ENCODE data around the gene KLHL12. TPM values are rescaled to one million over a fixed set of nuclear protein-coding genes. Genes with fewer than 3 reads are reported as not detected.

KLHL12 gene
- total and polyA plus RNA-seq, 2 donors (not counting 1 experiment from before 2014, with no cell fraction given): 14.6 to 25.5 TPM

GRCh38 chr1:202953392-202953791 lies 26.4 kb upstream of the KLHL12 start:
- Histone ChIP-seq H3K27me3 (replicated peaks in 1 of 4; ENCODE audit: control extremely low read depth in 1 of 4, control insufficient read depth in 3 of 4, insufficient read depth in 4 of 4, low read length in 3 of 4) (no peaks in the 10 kb centered on the region), H3K27ac (ENCODE audit: low read length in 2 of 2) (no peak overlapping the region), H3K4me1 (ENCODE audit: control insufficient read depth in 2 of 2, insufficient read depth in 2 of 2, low read length in 2 of 2) (peaks cover 25% of the 10 kb centered on the region in 2 donors), H3K79me2 (ENCODE audit: control insufficient read depth, insufficient read depth, low read length) (peaks cover 69% of the 10 kb centered on the region), H3K36me3 (replicated peaks in 1 of 2; ENCODE audit: control extremely low read depth in 1 of 2, control insufficient read depth in 1 of 2, extremely low read depth in 1 of 2, insufficient read depth in 2 of 2, low read length in 1 of 2) (peaks cover 3 to 24% of the 10 kb centered on the region in 2 experiments), H3K4me2 (replicated peaks; ENCODE audit: low read depth, low read length, poor library complexity, severe bottlenecking) (no peak overlapping the region), H3K9me3 (ENCODE audit: control extremely low read depth in 1 of 3, control insufficient read depth in 2 of 3, insufficient read depth in 1 of 3, low read length in 2 of 3) (no peaks in the 10 kb centered on the region), H3K9ac (ENCODE audit: low read length) (no peak overlapping the region), H4K20me1 (ENCODE audit: control insufficient read depth, insufficient read depth, low read length, poor library complexity, severe bottlenecking) (peaks cover 75% of the 10 kb centered on the region), H3K4me3 (ENCODE audit: control extremely low read depth in 1 of 5, extremely low read depth in 1 of 5, insufficient read depth in 1 of 5, low read depth in 2 of 5, low read length in 4 of 5) (no peak overlapping the region), H2AFZ (ENCODE audit: insufficient read depth, low read depth, low read length, poor library complexity, severe bottlenecking) (no peak overlapping the region)
- Mint-ChIP-seq H3K4me3 (no peak overlapping the region), H3K27ac (no peak overlapping the region), H3K9me3 (ENCODE audit: insufficient read depth) (no peaks in the 10 kb centered on the region), H3K4me1 (peaks cover 46% of the 10 kb centered on the region), H3K27me3 (no peaks in the 10 kb centered on the region)
- POLR2A ChIA-PET: interaction anchor here (0.7 kb wide), 1 partner anchor 15 kb away, joined by 3 read pairs; no protein-coding TSS in a partner anchor
- TF ChIP-seq EZH2 (IDR thresholded peaks at IDR 0.05; ENCODE audit: borderline replicate concordance, insufficient read depth, low read depth, low read length, poor library complexity, severe bottlenecking): no peak
- TF ChIP-seq CTCF (IDR thresholded peaks at IDR 0.05): no peak
- DNase-seq: no peak
- CTCF ChIA-PET: interaction anchor here (1.1 to 1.2 kb wide), 3 partner anchors 38 to 46 kb away, joined by 3 read pairs; no protein-coding TSS in a partner anchor
- intact Hi-C loops (cut with micrococcal nuclease): loop anchor here (10.0 kb wide), 1 partner anchor 841 kb away; the partner anchor contains the start of genes ZBED6 and ZC3H11A
- ATAC-seq (ENCODE audit: low read depth): no peak

GRCh38 chr1:202952818-202953217 lies 25.8 kb upstream of the KLHL12 start:
- ChIA-PET POLR2A (interaction anchor here (0.7 kb wide), 1 partner anchor 16 kb away, joined by 3 read pairs; no protein-coding TSS in a partner anchor), CTCF (interaction anchor here (1.1 to 1.2 kb wide), 3 partner anchors 37 to 47 kb away, joined by 3 read pairs; no protein-coding TSS in a partner anchor)
- peaks cover 44% of the 10 kb centered on the region for H3K4me1 Mint-ChIP-seq
- no peaks in the 10 kb centered on the region for H3K27me3 ChIP-seq (replicated peaks in 1 of 4; ENCODE audit: control extremely low read depth in 1 of 4, control insufficient read depth in 3 of 4, insufficient read depth in 4 of 4, low read length in 3 of 4)
- peaks cover 66% of the 10 kb centered on the region for H3K79me2 ChIP-seq (ENCODE audit: control insufficient read depth, insufficient read depth, low read length)
- H3K4me3 Mint-ChIP-seq: no peak overlapping the region
- peaks cover 73% of the 10 kb centered on the region for H4K20me1 ChIP-seq (ENCODE audit: control insufficient read depth, insufficient read depth, low read length, poor library complexity, severe bottlenecking)
- WGBS (ENCODE audit: insufficient coverage): no CpG with 5 or more reads among the region's 4 CpGs
- intact Hi-C loops (cut with micrococcal nuclease): loop anchor here (10.0 kb wide), 1 partner anchor 842 kb away; the partner anchor contains the start of genes ZBED6 and ZC3H11A
- H3K9me3 Mint-ChIP-seq (ENCODE audit: insufficient read depth): no peaks in the 10 kb centered on the region
- DNase-seq (no peak), ATAC-seq (ENCODE audit: low read depth) (no peak)
- TF ChIP-seq EZH2 (IDR thresholded peaks at IDR 0.05; ENCODE audit: borderline replicate concordance, insufficient read depth, low read depth, low read length, poor library complexity, severe bottlenecking) (no peak), CTCF (IDR thresholded peaks at IDR 0.05) (no peak)
- H3K4me1 ChIP-seq (ENCODE audit: control insufficient read depth in 2 of 2, insufficient read depth in 2 of 2, low read length in 2 of 2): peaks cover 24 to 25% of the 10 kb centered on the region in 2 donors
- no peak overlapping the region for H3K4me3 ChIP-seq (ENCODE audit: control extremely low read depth in 1 of 5, extremely low read depth in 1 of 5, insufficient read depth in 1 of 5, low read depth in 2 of 5, low read length in 4 of 5)
- no peak overlapping the region for H3K4me2 ChIP-seq (replicated peaks; ENCODE audit: low read depth, low read length, poor library complexity, severe bottlenecking)
- no peaks in the 10 kb centered on the region for H3K9me3 ChIP-seq (ENCODE audit: control extremely low read depth in 1 of 3, control insufficient read depth in 2 of 3, insufficient read depth in 1 of 3, low read length in 2 of 3)
- H3K27ac Mint-ChIP-seq: no peak overlapping the region
- H3K27ac ChIP-seq (ENCODE audit: low read length in 2 of 2): no peak overlapping the region
- H3K36me3 ChIP-seq (replicated peaks in 1 of 2; ENCODE audit: control extremely low read depth in 1 of 2, control insufficient read depth in 1 of 2, extremely low read depth in 1 of 2, insufficient read depth in 2 of 2, low read length in 1 of 2): peaks cover 4 to 30% of the 10 kb centered on the region in 2 experiments
- H3K9ac ChIP-seq (ENCODE audit: low read length): no peak overlapping the region
- no peak overlapping the region for H2AFZ ChIP-seq (ENCODE audit: insufficient read depth, low read depth, low read length, poor library complexity, severe bottlenecking)
- no peaks in the 10 kb centered on the region for H3K27me3 Mint-ChIP-seq

Measured in B cell (primary cell).